ENCODE results near the gene EID1.

GRCh38 chr15:48904758-48905157, 26.8 kb downstream of the EID1 start:
- TF ChIP-seq CTCF (IDR thresholded peaks at IDR 0.05) (no peak), POLR2AphosphoS5 (IDR thresholded peaks at IDR 0.05) (no peak)
